ENCODE measurements around the gene KLHL3. TPM values are rescaled to one million over a fixed set of nuclear protein-coding genes. Genes with fewer than 3 reads are reported as not detected.

KLHL3 gene
- total and polyA plus RNA-seq, 2 experiments from 2014 or later, result 4.9 to 10.8 TPM

DNA sequence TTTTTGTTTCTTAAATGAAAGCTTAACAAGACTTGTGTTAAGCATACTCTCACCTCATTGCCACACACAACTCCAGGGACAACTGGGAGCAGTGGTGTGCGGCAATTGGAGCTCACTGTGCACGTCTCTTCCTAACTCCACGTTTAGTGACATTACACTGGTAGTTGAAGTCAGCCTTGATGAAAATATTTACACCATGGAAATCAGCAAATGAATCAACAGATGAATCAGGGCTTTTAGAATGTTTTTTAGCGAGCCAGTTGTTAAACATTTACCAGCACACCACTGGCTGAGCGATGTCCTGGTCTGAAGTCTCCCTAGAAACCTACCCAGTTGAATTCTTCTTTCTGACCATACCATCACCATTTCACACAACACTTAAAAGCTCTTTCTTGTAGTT is 67.3 kb downstream of the KLHL3 start (continued):
- TF ChIP-seq, protein P1, sequence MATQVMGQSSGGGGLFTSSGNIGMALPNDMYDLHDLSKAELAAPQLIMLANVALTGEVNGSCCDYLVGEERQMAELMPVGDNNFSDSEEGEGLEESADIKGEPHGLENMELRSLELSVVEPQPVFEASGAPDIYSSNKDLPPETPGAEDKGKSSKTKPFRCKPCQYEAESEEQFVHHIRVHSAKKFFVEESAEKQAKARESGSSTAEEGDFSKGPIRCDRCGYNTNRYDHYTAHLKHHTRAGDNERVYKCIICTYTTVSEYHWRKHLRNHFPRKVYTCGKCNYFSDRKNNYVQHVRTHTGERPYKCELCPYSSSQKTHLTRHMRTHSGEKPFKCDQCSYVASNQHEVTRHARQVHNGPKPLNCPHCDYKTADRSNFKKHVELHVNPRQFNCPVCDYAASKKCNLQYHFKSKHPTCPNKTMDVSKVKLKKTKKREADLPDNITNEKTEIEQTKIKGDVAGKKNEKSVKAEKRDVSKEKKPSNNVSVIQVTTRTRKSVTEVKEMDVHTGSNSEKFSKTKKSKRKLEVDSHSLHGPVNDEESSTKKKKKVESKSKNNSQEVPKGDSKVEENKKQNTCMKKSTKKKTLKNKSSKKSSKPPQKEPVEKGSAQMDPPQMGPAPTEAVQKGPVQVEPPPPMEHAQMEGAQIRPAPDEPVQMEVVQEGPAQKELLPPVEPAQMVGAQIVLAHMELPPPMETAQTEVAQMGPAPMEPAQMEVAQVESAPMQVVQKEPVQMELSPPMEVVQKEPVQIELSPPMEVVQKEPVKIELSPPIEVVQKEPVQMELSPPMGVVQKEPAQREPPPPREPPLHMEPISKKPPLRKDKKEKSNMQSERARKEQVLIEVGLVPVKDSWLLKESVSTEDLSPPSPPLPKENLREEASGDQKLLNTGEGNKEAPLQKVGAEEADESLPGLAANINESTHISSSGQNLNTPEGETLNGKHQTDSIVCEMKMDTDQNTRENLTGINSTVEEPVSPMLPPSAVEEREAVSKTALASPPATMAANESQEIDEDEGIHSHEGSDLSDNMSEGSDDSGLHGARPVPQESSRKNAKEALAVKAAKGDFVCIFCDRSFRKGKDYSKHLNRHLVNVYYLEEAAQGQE (IDR thresholded peaks at IDR 0.05; ENCODE audit: unreplicated experiment), result no peak
- TF ChIP-seq, protein P2, sequence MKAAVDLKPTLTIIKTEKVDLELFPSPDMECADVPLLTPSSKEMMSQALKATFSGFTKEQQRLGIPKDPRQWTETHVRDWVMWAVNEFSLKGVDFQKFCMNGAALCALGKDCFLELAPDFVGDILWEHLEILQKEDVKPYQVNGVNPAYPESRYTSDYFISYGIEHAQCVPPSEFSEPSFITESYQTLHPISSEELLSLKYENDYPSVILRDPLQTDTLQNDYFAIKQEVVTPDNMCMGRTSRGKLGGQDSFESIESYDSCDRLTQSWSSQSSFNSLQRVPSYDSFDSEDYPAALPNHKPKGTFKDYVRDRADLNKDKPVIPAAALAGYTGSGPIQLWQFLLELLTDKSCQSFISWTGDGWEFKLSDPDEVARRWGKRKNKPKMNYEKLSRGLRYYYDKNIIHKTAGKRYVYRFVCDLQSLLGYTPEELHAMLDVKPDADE (IDR thresholded peaks at IDR 0.05), result no peak
- TF ChIP-seq NANOG (IDR thresholded peaks at IDR 0.05; ENCODE audit: borderline replicate concordance), result no peak
- no peak for TF ChIP-seq STAT1 (IDR thresholded peaks at IDR 0.05; ENCODE audit: unreplicated experiment)

DNA sequence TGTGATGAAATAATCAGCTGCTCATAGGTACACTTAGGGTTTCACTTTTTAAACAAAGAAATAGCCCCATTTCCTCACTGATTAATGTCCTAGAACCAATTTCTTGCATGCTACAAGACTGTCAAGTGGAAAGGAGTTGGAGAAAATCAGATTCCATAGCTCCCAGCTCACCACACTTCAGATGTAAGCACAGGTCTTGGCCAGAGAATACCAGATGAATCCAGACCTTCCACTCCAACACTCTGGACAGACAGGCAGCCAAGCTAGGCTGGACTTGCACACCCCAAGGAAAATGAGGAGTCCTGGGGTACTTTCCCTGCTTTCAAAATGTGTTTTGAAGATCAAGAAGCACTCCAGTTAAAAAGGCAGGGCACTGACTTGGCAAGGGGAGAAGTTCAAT is 68.5 kb downstream of the KLHL3 start:
- no peaks in the 10 kb centered on the region for H3F3A ChIP-seq (replicated peaks; ENCODE audit: low read depth)
- H3K27me3 ChIP-seq (ENCODE audit: insufficient read depth), result no peaks in the 10 kb centered on the region
- ATAC-seq, result no peak
- H3K36me3 ChIP-seq (ENCODE audit: insufficient read depth), result no peaks in the 10 kb centered on the region
- no peak overlapping the region for H3K27ac ChIP-seq (ENCODE audit: low read depth)
- H4K20me1 ChIP-seq (replicated peaks; ENCODE audit: insufficient read depth), result no peaks in the 10 kb centered on the region; the same call in 1 of the 2 replicates
- H3K9me2 ChIP-seq (ENCODE audit: insufficient read depth), result no peaks in the 10 kb centered on the region
- peaks cover 2% of the 10 kb centered on the region; the same call in 1 of the 3 replicates for H3K4me1 Mint-ChIP-seq
- H3K4me1 ChIP-seq (ENCODE audit: insufficient read depth), result no peaks in the 10 kb centered on the region; the same call in 1 of the 2 replicates
- H3K79me2 ChIP-seq (replicated peaks; ENCODE audit: insufficient read depth), result no peaks in the 10 kb centered on the region
- no peaks in the 10 kb centered on the region for H3K36me3 Mint-ChIP-seq (ENCODE audit: low read depth)
- TF ChIP-seq NANOG (IDR thresholded peaks at IDR 0.05; ENCODE audit: borderline replicate concordance), result no peak
- TF ChIP-seq, protein P3, sequence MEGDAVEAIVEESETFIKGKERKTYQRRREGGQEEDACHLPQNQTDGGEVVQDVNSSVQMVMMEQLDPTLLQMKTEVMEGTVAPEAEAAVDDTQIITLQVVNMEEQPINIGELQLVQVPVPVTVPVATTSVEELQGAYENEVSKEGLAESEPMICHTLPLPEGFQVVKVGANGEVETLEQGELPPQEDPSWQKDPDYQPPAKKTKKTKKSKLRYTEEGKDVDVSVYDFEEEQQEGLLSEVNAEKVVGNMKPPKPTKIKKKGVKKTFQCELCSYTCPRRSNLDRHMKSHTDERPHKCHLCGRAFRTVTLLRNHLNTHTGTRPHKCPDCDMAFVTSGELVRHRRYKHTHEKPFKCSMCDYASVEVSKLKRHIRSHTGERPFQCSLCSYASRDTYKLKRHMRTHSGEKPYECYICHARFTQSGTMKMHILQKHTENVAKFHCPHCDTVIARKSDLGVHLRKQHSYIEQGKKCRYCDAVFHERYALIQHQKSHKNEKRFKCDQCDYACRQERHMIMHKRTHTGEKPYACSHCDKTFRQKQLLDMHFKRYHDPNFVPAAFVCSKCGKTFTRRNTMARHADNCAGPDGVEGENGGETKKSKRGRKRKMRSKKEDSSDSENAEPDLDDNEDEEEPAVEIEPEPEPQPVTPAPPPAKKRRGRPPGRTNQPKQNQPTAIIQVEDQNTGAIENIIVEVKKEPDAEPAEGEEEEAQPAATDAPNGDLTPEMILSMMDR (conservative IDR thresholded peaks at IDR 0.05; ENCODE audit: low read depth in 2 of 2), result no peak
- TF ChIP-seq, protein P2 (IDR thresholded peaks at IDR 0.05), result no peak
- no peak for TF ChIP-seq ZNF331 (CRISPR knock-in tag; IDR thresholded peaks at IDR 0.05; ENCODE audit: low read depth)
- TF ChIP-seq EZH2phosphoT487 (IDR thresholded peaks at IDR 0.05; ENCODE audit: unreplicated experiment), result no peak
- TF ChIP-seq, protein P4, sequence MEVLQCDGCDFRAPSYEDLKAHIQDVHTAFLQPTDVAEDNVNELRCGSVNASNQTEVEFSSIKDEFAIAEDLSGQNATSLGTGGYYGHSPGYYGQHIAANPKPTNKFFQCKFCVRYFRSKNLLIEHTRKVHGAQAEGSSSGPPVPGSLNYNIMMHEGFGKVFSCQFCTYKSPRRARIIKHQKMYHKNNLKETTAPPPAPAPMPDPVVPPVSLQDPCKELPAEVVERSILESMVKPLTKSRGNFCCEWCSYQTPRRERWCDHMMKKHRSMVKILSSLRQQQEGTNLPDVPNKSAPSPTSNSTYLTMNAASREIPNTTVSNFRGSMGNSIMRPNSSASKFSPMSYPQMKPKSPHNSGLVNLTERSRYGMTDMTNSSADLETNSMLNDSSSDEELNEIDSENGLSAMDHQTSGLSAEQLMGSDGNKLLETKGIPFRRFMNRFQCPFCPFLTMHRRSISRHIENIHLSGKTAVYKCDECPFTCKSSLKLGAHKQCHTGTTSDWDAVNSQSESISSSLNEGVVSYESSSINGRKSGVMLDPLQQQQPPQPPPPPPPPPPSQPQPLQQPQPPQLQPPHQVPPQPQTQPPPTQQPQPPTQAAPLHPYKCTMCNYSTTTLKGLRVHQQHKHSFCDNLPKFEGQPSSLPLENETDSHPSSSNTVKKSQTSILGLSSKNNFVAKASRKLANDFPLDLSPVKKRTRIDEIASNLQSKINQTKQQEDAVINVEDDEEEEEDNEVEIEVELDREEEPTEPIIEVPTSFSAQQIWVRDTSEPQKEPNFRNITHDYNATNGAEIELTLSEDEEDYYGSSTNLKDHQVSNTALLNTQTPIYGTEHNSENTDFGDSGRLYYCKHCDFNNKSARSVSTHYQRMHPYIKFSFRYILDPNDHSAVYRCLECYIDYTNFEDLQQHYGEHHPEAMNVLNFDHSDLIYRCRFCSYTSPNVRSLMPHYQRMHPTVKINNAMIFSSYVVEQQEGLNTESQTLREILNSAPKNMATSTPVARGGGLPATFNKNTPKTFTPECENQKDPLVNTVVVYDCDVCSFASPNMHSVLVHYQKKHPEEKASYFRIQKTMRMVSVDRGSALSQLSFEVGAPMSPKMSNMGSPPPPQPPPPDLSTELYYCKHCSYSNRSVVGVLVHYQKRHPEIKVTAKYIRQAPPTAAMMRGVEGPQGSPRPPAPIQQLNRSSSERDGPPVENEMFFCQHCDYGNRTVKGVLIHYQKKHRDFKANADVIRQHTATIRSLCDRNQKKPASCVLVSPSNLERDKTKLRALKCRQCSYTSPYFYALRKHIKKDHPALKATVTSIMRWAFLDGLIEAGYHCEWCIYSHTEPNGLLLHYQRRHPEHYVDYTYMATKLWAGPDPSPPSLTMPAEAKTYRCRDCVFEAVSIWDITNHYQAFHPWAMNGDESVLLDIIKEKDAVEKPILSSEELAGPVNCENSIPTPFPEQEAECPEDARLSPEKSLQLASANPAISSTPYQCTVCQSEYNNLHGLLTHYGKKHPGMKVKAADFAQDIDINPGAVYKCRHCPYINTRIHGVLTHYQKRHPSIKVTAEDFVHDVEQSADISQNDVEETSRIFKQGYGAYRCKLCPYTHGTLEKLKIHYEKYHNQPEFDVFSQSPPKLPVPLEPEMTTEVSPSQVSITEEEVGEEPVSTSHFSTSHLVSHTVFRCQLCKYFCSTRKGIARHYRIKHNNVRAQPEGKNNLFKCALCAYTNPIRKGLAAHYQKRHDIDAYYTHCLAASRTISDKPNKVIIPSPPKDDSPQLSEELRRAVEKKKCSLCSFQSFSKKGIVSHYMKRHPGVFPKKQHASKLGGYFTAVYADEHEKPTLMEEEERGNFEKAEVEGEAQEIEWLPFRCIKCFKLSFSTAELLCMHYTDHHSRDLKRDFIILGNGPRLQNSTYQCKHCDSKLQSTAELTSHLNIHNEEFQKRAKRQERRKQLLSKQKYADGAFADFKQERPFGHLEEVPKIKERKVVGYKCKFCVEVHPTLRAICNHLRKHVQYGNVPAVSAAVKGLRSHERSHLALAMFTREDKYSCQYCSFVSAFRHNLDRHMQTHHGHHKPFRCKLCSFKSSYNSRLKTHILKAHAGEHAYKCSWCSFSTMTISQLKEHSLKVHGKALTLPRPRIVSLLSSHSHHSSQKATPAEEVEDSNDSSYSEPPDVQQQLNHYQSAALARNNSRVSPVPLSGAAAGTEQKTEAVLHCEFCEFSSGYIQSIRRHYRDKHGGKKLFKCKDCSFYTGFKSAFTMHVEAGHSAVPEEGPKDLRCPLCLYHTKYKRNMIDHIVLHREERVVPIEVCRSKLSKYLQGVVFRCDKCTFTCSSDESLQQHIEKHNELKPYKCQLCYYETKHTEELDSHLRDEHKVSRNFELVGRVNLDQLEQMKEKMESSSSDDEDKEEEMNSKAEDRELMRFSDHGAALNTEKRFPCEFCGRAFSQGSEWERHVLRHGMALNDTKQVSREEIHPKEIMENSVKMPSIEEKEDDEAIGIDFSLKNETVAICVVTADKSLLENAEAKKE (CRISPR knock-in tag; IDR thresholded peaks at IDR 0.05), result no peak
- TF ChIP-seq EZH2 (IDR thresholded peaks at IDR 0.05; ENCODE audit: low read depth, unreplicated experiment), result no peak
- no peak for TF ChIP-seq STAT1 (IDR thresholded peaks at IDR 0.05; ENCODE audit: unreplicated experiment)
- no peak overlapping the region for H3K4me3 Mint-ChIP-seq
- H3K9me3 Mint-ChIP-seq, result no peaks in the 10 kb centered on the region
- H3K27me3 Mint-ChIP-seq (ENCODE audit: insufficient read depth, low read depth, poor library complexity), result no peaks in the 10 kb centered on the region
- H3K27ac Mint-ChIP-seq, result no peak overlapping the region
- no peak overlapping the region for H3K4me2 ChIP-seq
- H2AFZ ChIP-seq, result no peak overlapping the region
- no peak overlapping the region for H3K4me3 ChIP-seq
- no peak for DNase-seq (ENCODE audit: low spot score)

Measured in GM23338 (cell line).